Upper lobe of left lung (tissue), 4 donors: ENCODE data around the gene PDE6H.

Experiments
- CTCF ChIP-seq, 6 experiments: fragments of 450-650 bp in 4 of 6; fragments of 200-600 bp in 2 of 6; sonication (generic) in 2 of 6; IDR thresholded peaks; one replicate each; pipeline ENCODE4 v1.5.1; 2016 to 2019; ENCODE audit warnings: antibody characterized with exemption in 6 of 6
- EP300 ChIP-seq, 4 donors: sonication (generic); formaldehyde crosslinking; IDR thresholded peaks; one replicate each; pipeline ENCODE4 v1.5.1; 2017; ENCODE audit warnings: antibody characterized with exemption in 4 of 4, control low read depth in 2 of 4
- POLR2A ChIP-seq, 4 donors: fragments of 450-650 bp; IDR thresholded peaks; one replicate each; pipeline ENCODE4 v1.5.1; 2016 to 2017; ENCODE audit warnings: antibody characterized with exemption in 4 of 4, mild to moderate bottlenecking in 2 of 4
- POLR2AphosphoS5 ChIP-seq, 2 donors: sonication (generic); formaldehyde crosslinking; IDR thresholded peaks; one replicate each; pipeline ENCODE4 v1.5.1; 2017; ENCODE audit warnings: antibody characterized with exemption in 2 of 2

- no peak for TF ChIP-seq CTCF (IDR thresholded peaks at IDR 0.05)
- no peak for TF ChIP-seq EP300 (IDR thresholded peaks at IDR 0.05)
- no peak for TF ChIP-seq POLR2A (IDR thresholded peaks at IDR 0.05)
- no peak for TF ChIP-seq POLR2AphosphoS5 (IDR thresholded peaks at IDR 0.05)
Observed at GRCh38 chr12:14941369-14941768, 31.5 kb upstream of the PDE6H start.
